GM12878 (cell line): ENCODE data around the gene MFGE8. TPM values are rescaled to one million over a fixed set of nuclear protein-coding genes. Genes with fewer than 3 reads are reported as not detected.

Experiments used
- ATAC-seq: fragments of 200-7000 bp; cut with Tn5 transposase; 3 replicates; pipeline ENCODE4 v1.9.1; 2020; ENCODE audit warnings: mild to moderate bottlenecking, moderate library complexity
- BruUV-seq: library from RNA; stranded (reverse); fragments of 400-500 nt; replicated peaks from 2 replicates; lab custom pipeline; 2021; lab: Mats Ljungman, UMichigan
- CTCF ChIA-PET: fragments of 300-600 bp; sonication (Branson Sonifier 250); formaldehyde crosslinking; extraction: SDS; loops from one replicate; lab custom pipeline; 2021; ENCODE audit warnings: inconsistent platforms; lab: Yijun Ruan, JAX
- POLR2A ChIA-PET: fragments of 350-600 bp; formaldehyde crosslinking; extraction: SDS; loops from one replicate; lab custom pipeline; 2021; ENCODE audit warnings: inconsistent platforms; lab: Charles Lee
- RAD21 ChIA-PET: fragments of 300-600 bp; sonication (Branson Sonifier 250); formaldehyde crosslinking; loops from one replicate; lab custom pipeline; 2023; ENCODE audit warnings: antibody characterized with exemption; ENCODE audit not compliant: unreplicated experiment; lab: Charles Lee
- SMC1A ChIA-PET: fragments of 300-600 bp; sonication (Branson Sonifier 250); formaldehyde crosslinking; loops from one replicate; lab custom pipeline; 2023; ENCODE audit not compliant: unreplicated experiment, uncharacterized antibody; lab: Charles Lee
- DNase-seq: peaks from one replicate; pipeline ENCODE4 v3.0.0-alpha.2; 2011; ENCODE audit warnings: low read depth, low spot score
- FAIRE-seq: peaks from 3 replicates; lab custom pipeline; 2011; peaks lifted over from hg19 to GRCh38; lab: Jason Lieb, UNC
- H2AFZ ChIP-seq: 2 replicates; pipeline ENCODE4 v1.6.0; 2011; ENCODE audit warnings: low read depth, low read length, control low read depth; ENCODE audit not compliant: control insufficient read depth
- H3K27ac ChIP-seq: 2 replicates; pipeline ENCODE4 v1.5.1; 2011; ENCODE audit warnings: control low read depth; ENCODE audit not compliant: control insufficient read depth, insufficient read depth
- H3K27me3 ChIP-seq, 2 experiments: replicated peaks in 1 of 2; 2 replicates each; pipeline versions ENCODE4 v1.6.0 to v1.6.1; 2011; ENCODE audit warnings: low read length in 1 of 2; ENCODE audit not compliant: control insufficient read depth in 2 of 2, insufficient read depth in 2 of 2
- H3K36me3 ChIP-seq, 2 experiments: 2 replicates each; pipeline ENCODE4 v1.5.1; 2011; ENCODE audit warnings: low read length in 1 of 2; ENCODE audit not compliant: control insufficient read depth in 2 of 2, insufficient read depth in 2 of 2
- H3K4me1 ChIP-seq: 2 replicates; pipeline ENCODE4 v1.6.1; 2011; ENCODE audit warnings: mild to moderate bottlenecking, low read length, moderate library complexity, mixed read lengths; ENCODE audit not compliant: control insufficient read depth, insufficient read depth
- H3K4me2 ChIP-seq: 2 replicates; pipeline ENCODE4 v1.6.0; 2011; ENCODE audit warnings: control low read depth; ENCODE audit not compliant: control insufficient read depth, insufficient read depth
- H3K4me3 ChIP-seq: fragments of 200-600 bp; sonication (generic); 2 replicates; pipeline ENCODE4 v1.5.1; 2016
- H3K79me2 ChIP-seq: 2 replicates; pipeline ENCODE4 v1.6.0; 2011; ENCODE audit warnings: low read length; ENCODE audit not compliant: control insufficient read depth, insufficient read depth
- H3K9ac ChIP-seq: 2 replicates; pipeline ENCODE4 v1.8.0; 2011; ENCODE audit warnings: low read length, control low read depth, mixed read lengths; ENCODE audit not compliant: control insufficient read depth, insufficient read depth
- H3K9me3 ChIP-seq: replicated peaks from 3 replicates; pipeline ENCODE4 v1.5.1; 2011; ENCODE audit warnings: mild to moderate bottlenecking, low read length; ENCODE audit not compliant: control insufficient read depth, insufficient read depth
- H4K20me1 ChIP-seq: 2 replicates; pipeline ENCODE4 v1.6.0; 2011; ENCODE audit not compliant: control insufficient read depth, insufficient read depth
- BHLHE40 ChIP-seq, 2 experiments: fragments of 450-650 bp in 1 of 2; IDR thresholded peaks; 2 replicates each; pipeline ENCODE4 v1.6.1; 2011 to 2017; ENCODE audit warnings: low read depth in 2 of 2, borderline replicate concordance in 1 of 2, improper control_type of control experiment in 1 of 2, low read length in 1 of 2, mild to moderate bottlenecking in 1 of 2
- CBX3 ChIP-seq: fragments of 200-600 bp; sonication (generic); IDR thresholded peaks from 2 replicates; pipeline ENCODE4 v1.6.1; 2016; ENCODE audit warnings: low read depth, borderline replicate concordance
- HCFC1 ChIP-seq: fragments of 150-350 bp; IDR thresholded peaks from 2 replicates; pipeline ENCODE4 v1.6.1; 2014; ENCODE audit warnings: low read length
- MYB ChIP-seq: fragments of 150-350 bp; IDR thresholded peaks from 2 replicates; pipeline ENCODE4 v1.6.1; 2014; ENCODE audit warnings: mild to moderate bottlenecking, low read depth, low read length, borderline replicate concordance
- NFYA ChIP-seq: IDR thresholded peaks from 2 replicates; pipeline ENCODE4 v1.6.1; 2011; ENCODE audit warnings: low read depth, mild to moderate bottlenecking, low read length, improper control_type of control experiment, borderline replicate concordance
- SUPT20H ChIP-seq: IDR thresholded peaks from 2 replicates; pipeline ENCODE4 v1.6.1; 2011; ENCODE audit warnings: low read depth, mild to moderate bottlenecking, low read length, moderate library complexity, borderline replicate concordance; ENCODE audit not compliant: control insufficient read depth
- TCF12 ChIP-seq: IDR thresholded peaks from 2 replicates; pipeline ENCODE4 v1.6.1; 2011; ENCODE audit warnings: low read depth, mild to moderate bottlenecking, low read length
- YY1 ChIP-seq: IDR thresholded peaks from 2 replicates; pipeline ENCODE4 v1.6.1; 2011; ENCODE audit warnings: low read depth, mild to moderate bottlenecking, low read length
- ZBTB11 ChIP-seq: fragments of 450-650 bp; formaldehyde crosslinking; IDR thresholded peaks from 2 replicates; pipeline ENCODE4 v1.5.0; 2022; ENCODE audit warnings: mild to moderate bottlenecking, missing genetic modification characterization
- ZNF687 ChIP-seq: fragments of 450-650 bp; IDR thresholded peaks from 2 replicates; pipeline ENCODE4 v1.6.1; 2017; ENCODE audit warnings: mild to moderate bottlenecking, moderate library complexity
- ZZZ3 ChIP-seq: IDR thresholded peaks from 2 replicates; pipeline ENCODE4 v1.6.1; 2011; ENCODE audit warnings: low read depth; ENCODE audit not compliant: control insufficient read depth, insufficient read length
- WGBS: methylation state at CpG from one replicate; pipeline ENCODE4 v1.1.6; 2016; ENCODE audit warnings: low lambda C conversion rate; ENCODE audit not compliant: insufficient replicate concordance, insufficient coverage; ENCODE audit errors: missing lambda C conversion rate; 5-methylcytosine and 5-hydroxymethylcytosine counted together
- in situ Hi-C: fragments of 300-500 bp; cut with MboI; formaldehyde crosslinking; loops from 9 replicates; pipeline ENCODE4 v1.14.3; 2018; ENCODE audit warnings: mixed read lengths
- intact Hi-C: fragments of 100-400 bp; cut with micrococcal nuclease; formaldehyde crosslinking; loops from one replicate; pipeline ENCODE4 v1.14.2; 2022; ENCODE audit not compliant: unreplicated experiment
- polyA plus RNA-seq, 11 experiments: library from polyadenylated mRNA; depleted of rRNA in 4 of 11; unstranded in 6 of 11; stranded (reverse) in 5 of 11; fragments of >200 nt; fragmentation: Nextera tagmentation in 4 of 11; fragmentation: Illumina TruSeq in 1 of 11; extraction: Ambion mirVana in 4 of 11; extraction: Trizol in 1 of 11; gene quantifications; 1 replicate in 1 of 11; 2 replicates in 10 of 11; pipeline versions ENCODE4 v1.2.1 to v1.2.3, GENCODE V29; 2011 to 2016; ENCODE audit warnings: inconsistent platforms in 2 of 11, missing spikeins in 2 of 11, low read depth in 1 of 11
- total RNA-seq, 4 experiments: library from RNA; depleted of rRNA in 3 of 4; stranded (reverse); fragments of >200 nt in 3 of 4; fragmentation: Illumina TruSeq in 1 of 4; extraction: Trizol in 1 of 4; gene quantifications; 2 replicates each; pipeline versions ENCODE4 v1.2.1 to v1.2.3, GENCODE V29; 2013 to 2021

MFGE8 gene
- total and polyA plus RNA-seq, 10 of the 15 experiments (the other 5 are each of a cell fraction or from before 2014, with no cell fraction given): 0.81 to 5.9 (median 1.0) TPM; not detected in 2

GRCh38 chr15:88906130-88906529, 7.0 kb downstream of the MFGE8 start:
- Histone ChIP-seq H3K4me1 (no peaks in the 10 kb centered on the region), H3K36me3 (no peaks in the 10 kb centered on the region), H3K4me3 (no peak overlapping the region), H3K79me2 (no peaks in the 10 kb centered on the region), H3K9me3 (no peaks in the 10 kb centered on the region), H3K9ac (no peak overlapping the region), H3K27ac (no peak overlapping the region), H2AFZ (no peak overlapping the region), H4K20me1 (0 out of 2 replicates have a peak, but pooled peaks cover 5% of the 10 kb centered on the region), H3K27me3 (no peaks in the 10 kb centered on the region; a peak in 1 of 4 replicates), H3K4me2 (no peak overlapping the region)
- SMC1A ChIA-PET: interaction anchor here (0.6 to 2.4 kb wide), 4 partner anchors 72 to 399 kb away, joined by 3 to 32 read pairs (median 10); no protein-coding TSS in a partner anchor
- WGBS: 5% methylated on average over 1 of the region's 1 CpG
- DNase-seq (no peak), FAIRE-seq (no peak), ATAC-seq (no peak)
- in situ Hi-C loops: loop anchor here (5.0 kb wide), 1 partner anchor 111 kb away; no protein-coding TSS in a partner anchor
- no peak for TF ChIP-seq ZBTB11 (CRISPR knock-in tag)
- TF ChIP-seq MYB: no peak
- no peak for TF ChIP-seq ZZZ3
- no peak for TF ChIP-seq HCFC1
- TF ChIP-seq CBX3: no peak
- TF ChIP-seq TCF12: no peak
- TF ChIP-seq BHLHE40 (IDR thresholded peaks at IDR 0.05; ENCODE audit: borderline replicate concordance in 1 of 2, low read depth in 2 of 2, low read length in 1 of 2): no peak
- TF ChIP-seq YY1: no peak
- TF ChIP-seq SUPT20H: no peak
- TF ChIP-seq NFYA: no peak
- TF ChIP-seq ZNF687: no peak
- BruUV-seq: no TSS peak
- POLR2A ChIA-PET: no interaction called here
- RAD21 ChIA-PET: interaction anchor here (1.9 to 3.1 kb wide), 2 partner anchors 97 to 111 kb away, joined by 11 to 34 read pairs; no protein-coding TSS in a partner anchor
- CTCF ChIA-PET: interaction anchor here (0.6 to 5.5 kb wide), 14 partner anchors 11 to 999 kb away, joined by 3 to 116 read pairs (median 10); partner anchors contain the start of gene HAPLN3
- intact Hi-C loops: no loop called here
